Erythroblast (primary cell): ENCODE results near the gene VSIR.

Experiments used
- DNase-seq, 2 experiments: peaks; one replicate each; lab custom pipeline; 2025; lab: John Stamatoyannopoulos, UW
- GATA1 ChIP-seq: IDR thresholded peaks from 2 replicates; pipeline ENCODE4 v1.6.1; 2011; ENCODE audit warnings: low read depth, mild to moderate bottlenecking, control low read depth, low read length, moderate library complexity
- POLR2A ChIP-seq: IDR thresholded peaks from 2 replicates; pipeline ENCODE4 v1.6.1; 2011; ENCODE audit warnings: mild to moderate bottlenecking, low read length

VSIR gene

GRCh38 chr10:71780719-71781118 lies 7.4 kb upstream of the VSIR start:
- TF ChIP-seq POLR2A (no peak), GATA1 (no peak)
- peak in 1 of 2 experiments; percentile 14 for DNase-seq

DNA sequence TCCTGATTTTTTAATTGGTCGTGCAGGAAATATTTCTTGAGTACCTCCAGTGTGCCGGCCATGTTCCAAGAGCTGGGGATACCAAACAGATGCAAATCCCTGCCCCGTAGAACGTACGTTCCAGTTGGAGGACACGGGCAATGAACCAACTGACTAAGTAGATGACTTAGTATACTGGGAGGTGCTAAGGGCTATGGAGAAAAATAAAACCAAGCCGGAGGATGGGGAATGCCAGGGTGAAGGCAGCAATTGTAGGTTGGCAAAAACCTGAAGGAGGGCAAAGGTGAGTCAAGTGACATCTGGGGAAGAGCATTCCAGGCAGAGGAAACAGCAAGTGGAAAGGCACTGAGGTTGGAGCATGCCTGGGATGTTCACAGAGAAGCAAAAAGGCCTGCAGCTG lies 6.8 kb upstream of the VSIR start:
- DNase-seq, result no peak

GRCh38 chr10:71779641-71780040 lies 6.3 kb upstream of the VSIR start:
- TF ChIP-seq POLR2A (no peak), GATA1 (no peak)
- no peak for DNase-seq

More for the DNA sequence above, 6.8 kb upstream of the VSIR start:
- TF ChIP-seq GATA1 (no peak), POLR2A (no peak)

- no peak for DNase-seq
- no peak for TF ChIP-seq GATA1
- no peak for TF ChIP-seq POLR2A
Observed at GRCh38 chr10:71778071-71778825, 4.9 kb upstream of the VSIR start.

DNA sequence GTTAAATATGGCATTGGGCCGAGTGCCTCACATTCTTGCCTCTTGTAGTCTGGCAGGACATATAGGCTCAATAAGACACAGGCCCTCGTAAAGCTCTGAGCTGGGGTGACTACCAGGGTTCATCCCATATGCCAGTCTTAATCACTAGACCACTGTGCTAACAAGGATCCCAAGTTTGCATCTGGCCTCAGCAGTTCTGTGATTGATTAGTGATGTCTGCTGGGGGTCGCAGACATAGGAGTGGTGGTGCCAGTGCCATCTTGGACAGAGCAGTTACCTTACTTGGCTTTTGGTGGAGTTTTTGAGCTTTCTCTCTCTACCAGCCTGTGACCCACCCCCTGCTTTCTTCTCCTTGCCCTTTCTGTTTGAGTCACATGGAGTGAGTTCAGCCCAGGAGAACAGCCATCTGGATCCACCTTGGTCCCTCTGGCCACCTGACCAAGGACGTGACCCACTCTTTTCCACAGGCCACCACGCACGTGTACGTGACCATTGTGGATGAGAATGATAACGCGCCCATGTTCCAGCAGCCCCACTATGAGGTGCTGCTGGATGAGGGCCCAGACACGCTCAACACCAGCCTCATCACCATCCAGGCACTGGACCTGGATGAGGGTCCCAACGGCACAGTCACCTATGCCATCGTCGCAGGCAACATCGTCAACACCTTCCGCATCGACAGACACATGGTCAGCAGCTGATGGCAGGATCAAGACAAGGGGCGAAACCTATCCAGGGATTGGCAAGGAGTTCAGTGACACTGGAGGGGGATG lies 4.1 kb upstream of the VSIR start:
- DNase-seq, result peak; percentile 12 to 36
- no peak for TF ChIP-seq GATA1
- no peak for TF ChIP-seq POLR2A

DNA sequence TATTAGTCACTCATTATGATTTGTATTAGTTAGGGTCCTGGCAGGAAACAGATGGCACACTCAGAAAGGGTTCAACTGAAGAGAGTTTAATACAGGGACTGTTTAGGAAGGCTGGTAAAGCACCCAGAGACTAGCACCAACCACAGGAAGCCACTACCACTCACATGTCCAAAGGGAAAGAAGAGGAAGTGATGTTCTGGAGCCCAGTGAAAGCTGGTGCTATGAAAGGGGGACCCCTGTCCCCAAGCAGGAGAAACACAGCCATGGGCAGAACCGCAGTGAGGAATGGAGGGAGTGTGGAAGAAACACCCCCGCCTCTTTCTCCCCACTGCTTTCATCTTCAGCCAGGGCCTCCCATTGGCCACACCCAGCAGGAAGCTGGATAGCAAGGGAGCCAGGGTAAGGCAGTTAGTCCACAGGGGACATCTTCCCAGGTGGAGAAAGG lies 3.2 kb upstream of the VSIR start:
- TF ChIP-seq POLR2A (no peak), GATA1 (no peak)
- no peak for DNase-seq

- DNase-seq, result no peak
- TF ChIP-seq POLR2A (no peak), GATA1 (no peak)
Observed at GRCh38 chr10:71774916-71775702, 1.8 kb upstream of the VSIR start.

DNA sequence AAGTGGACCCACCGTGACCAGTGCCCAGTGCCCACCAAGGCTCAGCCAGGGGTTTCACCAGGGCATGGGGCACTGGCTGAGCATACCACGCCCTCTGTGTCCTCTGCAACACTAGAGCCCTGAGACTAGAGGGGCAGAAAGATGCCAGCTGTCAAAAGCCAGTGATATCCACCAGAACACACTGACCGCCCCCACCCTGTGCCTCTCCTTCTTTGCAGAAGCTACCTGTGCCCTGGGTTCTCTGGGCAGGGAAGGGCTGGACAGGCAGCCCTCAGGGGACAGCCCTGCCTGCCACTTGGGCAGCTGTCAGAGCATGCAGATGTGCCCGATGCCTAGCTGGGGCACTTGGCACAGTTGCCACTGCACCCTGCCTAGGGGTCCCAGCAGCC lies 494 bp downstream of the VSIR start:
- DNase-seq, result peak; percentile 41 to 54

GRCh38 chr10:71771821-71772617 lies 1.3 kb downstream of the VSIR start:
- peak; percentile 29 for TF ChIP-seq POLR2A
- TF ChIP-seq GATA1, result no peak
- peak; percentile 81 to 86 for DNase-seq

More for the DNA sequence above, 494 bp downstream of the VSIR start:
- TF ChIP-seq GATA1 (no peak), POLR2A (no peak)

DNA sequence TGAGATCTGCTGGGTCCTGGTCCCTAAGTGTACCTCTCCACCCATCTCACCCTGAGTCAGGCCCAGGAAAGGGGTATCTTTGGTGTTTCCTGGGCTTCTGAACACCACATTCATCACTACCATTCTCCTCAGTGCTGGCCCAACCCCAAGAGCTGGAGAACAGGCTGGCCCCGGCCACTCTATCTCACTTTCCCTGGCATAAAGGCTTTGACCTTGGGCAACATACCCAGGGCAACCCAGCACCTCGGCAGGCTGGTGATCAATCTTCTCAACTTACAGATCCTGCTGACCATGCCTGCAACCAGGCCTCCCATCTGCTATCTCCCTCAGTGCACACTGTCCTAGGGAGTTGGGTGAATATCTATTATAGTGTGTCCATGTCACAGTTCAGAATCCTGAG lies 2.1 kb downstream of the VSIR start:
- TF ChIP-seq GATA1 (no peak), POLR2A (no peak)
- DNase-seq, result peak; percentile 41 to 65

DNA sequence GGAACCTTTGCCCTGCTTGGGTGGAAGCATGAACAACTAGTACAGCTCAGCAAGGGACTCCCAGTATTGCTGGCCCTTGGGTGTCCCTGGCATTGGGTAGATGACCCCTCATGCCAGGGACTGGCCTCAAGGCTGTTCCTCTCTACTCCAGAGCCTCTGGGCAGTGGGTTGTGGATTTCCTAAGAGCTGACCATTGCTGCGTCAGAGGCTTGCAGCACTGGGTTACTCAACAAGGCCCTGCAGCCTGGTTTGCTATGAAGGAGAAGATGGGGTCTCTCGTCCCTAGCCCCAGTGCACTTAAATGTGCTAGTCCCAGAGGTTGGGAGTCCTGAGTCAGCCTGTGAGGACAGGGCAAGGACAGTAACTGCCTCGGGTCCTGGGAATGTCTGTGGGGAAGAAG lies 2.5 kb downstream of the VSIR start:
- no peak for TF ChIP-seq GATA1
- no peak for TF ChIP-seq POLR2A
- DNase-seq, result no peak

DNA sequence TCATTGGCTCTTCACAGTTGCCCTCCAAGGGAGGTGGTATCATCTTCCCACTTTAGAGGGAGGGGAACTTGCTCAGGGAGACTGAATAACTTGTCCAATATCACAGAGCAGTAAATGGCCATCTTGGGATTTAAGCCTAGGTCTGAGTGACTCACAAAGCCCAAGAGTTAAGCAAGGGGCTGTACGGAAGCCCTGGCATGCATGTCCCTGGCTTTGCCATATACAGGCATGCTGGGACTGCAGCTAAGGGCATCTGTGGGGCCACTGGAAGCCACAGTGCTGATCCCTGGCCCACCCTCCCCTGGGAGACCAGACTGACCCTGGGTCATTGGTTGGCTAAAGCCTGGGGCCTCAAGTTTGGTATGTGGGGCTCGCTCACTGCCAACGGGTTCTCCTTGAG lies 3.1 kb downstream of the VSIR start:
- no peak for TF ChIP-seq POLR2A
- TF ChIP-seq GATA1, result no peak
- DNase-seq, result peak in 1 of 2 experiments; percentile 30
